LHCN-M2 (cell line): Measurements from ENCODE around the gene MYH15. TPM values are rescaled to one million over a fixed set of nuclear protein-coding genes. Genes with fewer than 3 reads are reported as not detected.

Experiments
- DNase-seq: peaks from one replicate; pipeline ENCODE4 v3.0.0-alpha.2; 2012; ENCODE audit warnings: low read depth
- total RNA-seq: library from RNA; depleted of rRNA; stranded (reverse); fragments of >200 nt; gene quantifications from 2 replicates; pipeline ENCODE4 v1.2.3, GENCODE V29; 2014

Gene MYH15
- total RNA-seq, 1 experiment from 2014 or later, result 5.2 TPM

GRCh38 chr3:108509871-108510270 lies 525 bp downstream of the MYH15 start:
- DNase-seq, result no peak

DNA sequence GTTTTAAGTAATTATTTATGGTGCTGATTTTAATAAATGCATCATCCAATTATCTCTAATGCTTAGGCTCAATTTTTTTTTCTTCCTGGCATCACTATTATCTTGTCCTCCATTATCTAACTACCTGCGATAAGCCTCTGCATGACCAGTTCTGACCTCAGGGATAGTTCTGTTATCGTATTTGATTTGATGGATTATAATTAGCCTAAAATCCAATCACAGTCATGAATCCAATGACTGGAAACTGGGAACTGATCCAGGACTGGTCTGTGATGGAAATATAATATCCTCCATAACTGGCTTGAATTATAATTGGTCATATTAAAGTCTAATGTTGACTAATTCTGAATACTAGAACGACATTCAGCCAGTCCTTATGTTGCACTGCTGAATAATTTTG lies 1.1 kb downstream of the MYH15 start:
- no peak for DNase-seq

GRCh38 chr3:108507902-108508301 lies 2.5 kb downstream of the MYH15 start:
- DNase-seq, result no peak

DNA sequence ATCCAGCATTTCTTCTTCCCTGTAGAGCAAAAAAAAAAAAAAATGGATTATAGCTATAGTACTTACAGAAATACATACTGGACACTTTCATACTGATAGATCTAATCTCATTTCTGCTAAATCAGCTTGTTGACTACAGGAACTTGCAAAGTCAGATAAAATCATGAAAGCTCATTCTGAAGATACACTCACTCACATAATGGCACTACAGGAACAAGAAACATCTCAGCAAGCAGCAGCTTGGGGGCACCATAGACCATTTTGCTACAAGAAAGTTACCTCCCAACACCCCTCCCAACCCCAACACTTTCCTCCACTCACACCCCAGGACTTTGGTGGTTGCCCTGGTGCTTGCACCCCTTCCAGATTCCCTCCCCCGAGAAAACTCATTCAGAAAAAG lies 4.6 kb downstream of the MYH15 start:
- DNase-seq, result no peak

DNA sequence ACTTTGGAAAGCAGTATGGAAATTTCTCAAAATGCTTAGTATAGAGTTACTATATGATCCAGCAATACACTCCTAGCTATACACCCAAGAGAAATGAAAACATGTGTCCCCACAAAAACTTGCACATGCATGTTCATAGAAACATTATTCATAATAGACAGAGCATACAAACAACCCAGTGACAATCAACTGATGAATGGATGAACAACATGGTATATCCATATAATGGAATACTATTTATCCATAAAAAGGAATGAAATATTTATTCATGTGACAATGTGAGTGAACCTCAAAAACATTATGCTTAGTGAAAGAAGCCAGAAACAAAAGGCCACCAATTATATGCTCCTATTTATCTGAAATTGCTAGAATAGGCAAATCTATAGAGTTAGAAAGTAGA lies 6.7 kb downstream of the MYH15 start:
- no peak for DNase-seq

DNA sequence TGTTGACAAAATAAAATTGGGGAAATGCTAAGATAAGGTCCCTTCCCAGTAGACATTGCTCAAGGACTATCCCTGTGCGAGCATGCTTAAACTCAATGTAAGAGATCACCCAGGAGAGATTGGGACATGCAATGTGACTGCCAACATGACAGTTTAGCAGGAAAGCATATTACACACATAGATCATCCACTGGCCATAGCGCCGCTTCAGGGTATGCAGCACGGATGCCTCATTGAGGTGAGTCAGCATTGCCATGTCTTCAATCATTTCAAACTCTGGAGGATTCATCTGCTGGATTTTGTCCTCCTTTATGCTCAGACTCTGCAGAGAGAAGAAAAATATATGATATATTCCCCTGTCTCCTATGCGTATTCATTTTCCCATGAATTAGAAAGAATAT lies 8.9 kb downstream of the MYH15 start:
- DNase-seq, result no peak

GRCh38 chr3:108500728-108501127 lies 9.7 kb downstream of the MYH15 start:
- DNase-seq, result peak; percentile 24

DNA sequence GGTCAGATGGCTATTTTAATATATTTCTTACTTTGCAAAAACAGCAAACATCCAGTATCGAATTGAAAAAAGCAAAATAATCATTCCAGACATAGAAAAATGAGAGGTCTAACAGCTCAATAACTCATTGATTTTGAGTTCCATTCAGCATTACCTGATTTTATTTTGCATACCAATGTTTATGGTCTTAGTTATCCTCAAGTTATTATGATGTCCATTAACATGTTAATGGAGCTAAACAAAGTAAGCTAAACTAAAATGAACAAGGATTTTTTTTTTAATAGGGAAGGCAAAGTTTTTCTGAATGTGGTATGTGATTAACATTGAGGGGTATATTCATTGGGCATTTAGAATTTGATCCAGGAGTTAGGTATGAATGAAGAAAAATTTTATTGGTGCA lies 13.1 kb downstream of the MYH15 start:
- no peak for DNase-seq

- no peak for DNase-seq
Measured at GRCh38 chr3:108495717-108496116, 14.7 kb downstream of the MYH15 start.

- peak; percentile 10 for DNase-seq
Measured at GRCh38 chr3:108494906-108495531, 15.4 kb downstream of the MYH15 start.

- peak; percentile 30 for DNase-seq
Measured at GRCh38 chr3:108493862-108494261, 16.5 kb downstream of the MYH15 start.

- DNase-seq, result no peak
Measured at GRCh38 chr3:108491456-108491855, 18.9 kb downstream of the MYH15 start.

DNA sequence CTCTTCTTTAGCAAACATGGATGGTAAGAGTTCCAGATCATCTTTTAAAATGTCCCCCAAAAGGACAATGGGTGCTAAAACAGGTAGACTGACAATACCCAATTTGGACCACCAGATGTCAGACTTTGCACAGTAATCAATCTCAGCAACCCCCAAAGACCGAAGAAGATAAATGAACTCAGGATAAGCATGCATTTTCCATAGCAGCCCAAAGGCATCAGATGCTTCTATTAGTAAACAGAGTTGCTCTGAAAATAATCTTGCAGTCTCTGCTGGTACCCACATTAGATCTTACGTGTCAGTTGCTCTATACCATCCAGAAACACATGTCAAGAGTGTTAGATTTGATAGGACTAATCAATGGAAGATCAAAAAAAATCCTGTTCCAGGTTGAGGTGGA lies 20.6 kb downstream of the MYH15 start:
- DNase-seq, result peak; percentile 59

DNA sequence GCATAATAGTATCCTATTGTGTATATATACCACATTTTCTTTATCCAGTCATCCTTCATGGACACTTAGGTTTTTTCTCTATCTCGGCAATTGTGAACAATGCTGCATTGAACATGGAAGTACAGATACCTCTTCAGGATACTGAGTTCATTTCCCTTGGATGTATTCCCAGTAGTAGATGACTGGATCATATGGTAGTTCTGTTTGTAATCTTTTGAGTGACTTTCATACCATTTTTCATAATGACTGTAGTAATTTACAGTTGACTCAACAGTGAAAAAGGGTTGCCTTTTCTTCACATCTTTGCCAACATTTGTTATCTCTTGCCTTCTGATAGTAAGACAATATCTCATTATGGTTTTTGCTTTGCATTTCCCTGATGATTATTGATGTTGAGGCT lies 21.8 kb downstream of the MYH15 start:
- DNase-seq, result peak; percentile 50

DNA sequence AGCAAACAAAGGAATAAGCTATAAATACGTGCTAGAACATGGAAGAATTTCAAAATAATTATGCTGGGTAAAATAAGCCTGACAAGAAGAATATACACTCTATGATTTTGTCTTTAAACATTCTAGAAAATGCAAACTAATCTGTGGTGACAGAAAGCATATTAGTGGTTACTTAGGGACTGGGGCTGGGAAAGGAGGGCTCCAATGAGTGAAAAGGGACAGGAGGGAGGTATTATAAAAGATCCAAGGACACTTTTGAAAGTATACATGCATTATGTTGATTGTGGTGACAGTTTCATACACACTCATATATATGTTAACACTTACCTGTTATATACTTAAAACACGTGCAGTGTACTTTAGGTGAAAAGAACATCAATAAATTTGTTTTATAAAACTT lies 23.0 kb downstream of the MYH15 start:
- DNase-seq, result no peak

DNA sequence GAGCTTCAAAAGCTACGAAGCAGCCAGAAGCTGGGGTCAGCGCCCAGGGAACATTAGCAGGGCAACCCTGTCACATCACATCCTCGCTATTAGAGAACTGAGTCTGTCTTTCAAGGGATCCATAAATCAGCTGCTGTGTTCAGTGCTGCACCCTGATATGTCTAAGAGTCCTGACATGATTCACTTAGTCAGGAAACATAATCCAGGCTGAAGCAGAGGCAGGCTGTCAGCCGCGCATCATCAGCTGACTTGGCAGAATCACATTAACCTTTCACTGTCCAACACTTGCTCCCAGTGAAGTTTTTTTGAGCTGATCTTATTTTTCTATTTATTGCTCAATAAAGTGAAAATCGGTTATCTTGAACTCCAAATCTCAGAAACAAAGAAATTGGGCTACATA lies 23.5 kb downstream of the MYH15 start:
- peak; percentile 76 for DNase-seq

- DNase-seq, result no peak
Measured at GRCh38 chr3:108486338-108486737, 24.1 kb downstream of the MYH15 start.

DNA sequence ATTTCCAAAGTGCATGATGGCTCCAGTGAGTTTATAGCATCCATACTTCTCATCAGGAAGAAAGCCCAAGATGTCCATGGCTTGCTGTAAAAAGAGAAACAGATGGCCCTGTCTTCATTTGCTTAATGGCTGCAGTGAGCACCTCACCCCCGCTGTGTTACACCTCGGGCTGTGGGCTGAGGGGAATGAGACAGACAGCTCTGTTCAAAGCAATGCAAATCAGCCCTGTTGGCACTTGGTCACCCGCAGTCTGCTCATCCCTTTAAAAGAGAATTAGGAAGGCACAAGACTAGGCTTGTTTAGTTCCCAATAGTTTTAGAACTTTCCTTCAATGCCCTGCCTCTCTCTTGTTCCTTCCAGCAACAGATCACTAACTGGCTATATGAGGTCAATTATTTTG lies 25.2 kb downstream of the MYH15 start:
- DNase-seq, result no peak

GRCh38 chr3:108479224-108479623 lies 31.2 kb downstream of the MYH15 start:
- DNase-seq, result no peak

DNA sequence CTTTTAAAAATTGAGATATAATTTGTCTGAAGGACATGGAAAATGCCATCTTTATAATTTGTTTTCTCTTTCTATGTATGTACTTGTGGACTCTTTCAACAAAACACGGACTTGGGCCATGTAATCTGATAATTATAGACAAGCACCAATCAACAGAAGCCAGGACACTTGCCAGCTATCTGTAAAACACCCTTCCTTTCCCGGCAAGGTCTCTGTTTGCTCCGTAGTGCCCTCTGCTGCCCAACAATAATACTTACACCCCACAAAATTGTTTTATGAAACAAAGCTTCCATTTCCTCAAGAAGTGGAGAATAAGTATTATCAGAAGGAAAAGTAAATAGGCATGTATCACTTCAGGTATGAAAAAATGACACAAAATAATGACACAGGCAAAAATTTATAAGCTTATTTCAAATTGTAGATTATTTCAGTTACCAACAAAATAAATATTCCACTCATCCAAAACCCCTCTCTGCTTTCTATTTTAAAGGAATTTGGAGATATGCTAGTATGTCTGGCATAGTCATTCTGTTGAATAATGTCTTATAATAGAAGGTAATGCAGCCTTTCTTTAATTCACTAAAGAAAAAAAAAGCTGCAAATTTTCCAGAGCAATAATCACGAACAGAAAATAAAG lies 32.8 kb downstream of the MYH15 start:
- DNase-seq, result peak; percentile 76

DNA sequence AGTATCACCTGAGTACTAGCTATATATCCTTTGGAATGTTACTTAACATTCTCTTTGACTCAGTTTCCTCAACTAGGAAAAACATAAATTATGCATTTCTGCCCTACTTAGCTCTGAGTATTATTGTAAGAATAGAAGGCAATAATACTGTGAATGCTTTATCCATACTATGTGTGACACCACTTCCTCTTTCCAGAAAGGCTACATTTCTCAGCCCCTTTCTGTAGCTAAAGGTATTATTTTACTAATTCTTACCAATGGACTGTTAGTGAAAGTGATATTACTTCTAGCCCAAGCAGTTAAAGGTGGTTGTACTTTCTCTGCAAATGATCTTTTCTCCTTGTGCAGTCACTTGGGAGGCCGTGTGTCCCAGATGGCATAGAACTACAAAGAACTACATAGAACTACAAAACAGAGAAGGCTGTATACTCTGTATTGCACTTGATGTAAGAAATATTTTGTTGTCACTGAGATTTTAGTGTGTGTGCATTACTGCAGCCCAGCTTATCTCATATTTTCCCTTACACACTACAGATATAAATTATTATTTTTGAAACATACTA lies 35.1 kb downstream of the MYH15 start:
- DNase-seq, result no peak

- DNase-seq, result no peak
Measured at GRCh38 chr3:108474581-108474980, 35.8 kb downstream of the MYH15 start.

GRCh38 chr3:108473711-108474110 lies 36.7 kb downstream of the MYH15 start:
- no peak for DNase-seq
